HG03159 (cell line): Measurements from ENCODE around the gene OGDH.

Experiments
- ATAC-seq: cut with Tn5 transposase; IDR thresholded peaks from one replicate; pipeline ENCODE4 v1.9.1; 2021; ENCODE audit warnings: mild to moderate bottlenecking, moderate library complexity; ENCODE audit not compliant: unreplicated experiment

The OGDH gene

GRCh38 chr7:44618045-44618444 lies 11.6 kb downstream of the OGDH start:
- ATAC-seq = no peak

GRCh38 chr7:44618753-44619152 lies 12.3 kb downstream of the OGDH start:
- no peak for ATAC-seq

- no peak for ATAC-seq
Measured at GRCh38 chr7:44621034-44621749, 14.8 kb downstream of the OGDH start.

GRCh38 chr7:44621750-44622103 lies 15.3 kb downstream of the OGDH start:
- no peak for ATAC-seq

GRCh38 chr7:44622342-44623151 lies 16.1 kb downstream of the OGDH start:
- ATAC-seq = peak; percentile 81

- ATAC-seq = no peak
Measured at GRCh38 chr7:44624318-44624717, 17.9 kb downstream of the OGDH start.

- no peak for ATAC-seq
Measured at GRCh38 chr7:44625526-44626471, 19.4 kb downstream of the OGDH start.

- ATAC-seq = no peak
Measured at GRCh38 chr7:44626620-44627019, 20.2 kb downstream of the OGDH start.

GRCh38 chr7:44629829-44630522 lies 23.5 kb downstream of the OGDH start:
- peak; percentile 36 for ATAC-seq

- ATAC-seq = no peak
Measured at GRCh38 chr7:44630792-44631457, 24.5 kb downstream of the OGDH start.

- no peak for ATAC-seq
Measured at GRCh38 chr7:44631458-44632115, 25.2 kb downstream of the OGDH start.

GRCh38 chr7:44632196-44632595 lies 25.8 kb downstream of the OGDH start:
- no peak for ATAC-seq

- ATAC-seq = peak; percentile 65
Measured at GRCh38 chr7:44633254-44634186, 27.1 kb downstream of the OGDH start.

- ATAC-seq = no peak
Measured at GRCh38 chr7:44634187-44634838, 27.9 kb downstream of the OGDH start.

- no peak for ATAC-seq
Measured at GRCh38 chr7:44634839-44635591, 28.6 kb downstream of the OGDH start.

GRCh38 chr7:44636041-44636584 lies 29.7 kb downstream of the OGDH start:
- no peak for ATAC-seq

GRCh38 chr7:44636926-44637325 lies 30.5 kb downstream of the OGDH start:
- ATAC-seq = no peak
